Esophagus muscularis mucosa (tissue), 4 donors: ENCODE data around the gene MYCBPAP. TPM values are rescaled to one million over a fixed set of nuclear protein-coding genes. Genes with fewer than 3 reads are reported as not detected.

Experiments used
- DNase-seq: peaks from one replicate; pipeline ENCODE4 v3.0.0-alpha.2; 2017; ENCODE audit errors: extremely low spot score
- H3K27ac ChIP-seq, 4 donors: fragments of 200-600 bp; sonication (generic); replicated peaks in 1 of 4; 1 replicate in 3 of 4; 2 replicates in 1 of 4; pipeline ENCODE4 v1.5.1; 2016 to 2019; ENCODE audit warnings: mild to moderate bottlenecking in 1 of 4
- H3K27me3 ChIP-seq, 4 donors: fragments of 200-600 bp; sonication (generic); one replicate each; pipeline versions ENCODE4 v1.5.1 to v1.6.0; 2016 to 2019
- H3K36me3 ChIP-seq, 4 donors: fragments of 200-600 bp; sonication (generic); one replicate each; pipeline ENCODE4 v1.5.1; 2016 to 2019
- H3K4me1 ChIP-seq, 4 donors: fragments of 200-600 bp; sonication (generic); one replicate each; pipeline ENCODE4 v1.5.1; 2016 to 2019
- H3K4me3 ChIP-seq, 4 donors: fragments of 200-600 bp; sonication (generic); 1 replicate in 2 of 4; 2 replicates in 2 of 4; pipeline ENCODE4 v1.5.1; 2016 to 2019; ENCODE audit warnings: mild to moderate bottlenecking in 4 of 4, moderate library complexity in 1 of 4
- H3K9me3 ChIP-seq, 4 donors: fragments of 200-600 bp; sonication (generic); 1 replicate in 3 of 4; 2 replicates in 1 of 4; pipeline ENCODE4 v1.5.1; 2016 to 2019
- EP300 ChIP-seq: sonication (generic); formaldehyde crosslinking; IDR thresholded peaks from one replicate; pipeline ENCODE4 v1.6.1; 2017; ENCODE audit warnings: antibody characterized with exemption
- POLR2A ChIP-seq: fragments of 450-650 bp; IDR thresholded peaks from one replicate; pipeline ENCODE4 v1.6.1; 2017; ENCODE audit warnings: antibody characterized with exemption, moderate library complexity, mild to moderate bottlenecking, low read depth
- POLR2AphosphoS5 ChIP-seq, 2 donors: sonication (generic); formaldehyde crosslinking; IDR thresholded peaks; one replicate each; pipeline ENCODE4 v1.6.1; 2017; ENCODE audit warnings: antibody characterized with exemption in 2 of 2
- WGBS: methylation state at CpG from one replicate; pipeline ENCODE4 v1.1.5; 2018; 5-methylcytosine and 5-hydroxymethylcytosine counted together
- intact Hi-C: fragments of 100-400 bp; cut with DNase I; formaldehyde crosslinking; loops from one replicate; pipeline ENCODE4 v1.15.1; 2023
- total RNA-seq, 4 donors: library from RNA; depleted of rRNA; stranded (reverse); fragments of >200 nt; gene quantifications; one replicate each; pipeline versions ENCODE4 v1.1.0 to v1.2.1, GENCODE V29; 2016
- TF ChIP-seq, protein P1 (sequence below), 3 experiments: fragments of 200-600 bp in 2 of 3; fragments of 450-650 bp in 1 of 3; sonication (generic) in 2 of 3; IDR thresholded peaks; one replicate each; pipeline ENCODE4 v1.5.1; 2017 to 2019; ENCODE audit warnings: antibody characterized with exemption in 3 of 3, mild to moderate bottlenecking in 2 of 3, moderate library complexity in 1 of 3

Gene MYCBPAP
- total RNA-seq, 4 donors from 2014 or later = 0.33 to 1.6 (median 1.2) TPM; not detected in 1

DNA sequence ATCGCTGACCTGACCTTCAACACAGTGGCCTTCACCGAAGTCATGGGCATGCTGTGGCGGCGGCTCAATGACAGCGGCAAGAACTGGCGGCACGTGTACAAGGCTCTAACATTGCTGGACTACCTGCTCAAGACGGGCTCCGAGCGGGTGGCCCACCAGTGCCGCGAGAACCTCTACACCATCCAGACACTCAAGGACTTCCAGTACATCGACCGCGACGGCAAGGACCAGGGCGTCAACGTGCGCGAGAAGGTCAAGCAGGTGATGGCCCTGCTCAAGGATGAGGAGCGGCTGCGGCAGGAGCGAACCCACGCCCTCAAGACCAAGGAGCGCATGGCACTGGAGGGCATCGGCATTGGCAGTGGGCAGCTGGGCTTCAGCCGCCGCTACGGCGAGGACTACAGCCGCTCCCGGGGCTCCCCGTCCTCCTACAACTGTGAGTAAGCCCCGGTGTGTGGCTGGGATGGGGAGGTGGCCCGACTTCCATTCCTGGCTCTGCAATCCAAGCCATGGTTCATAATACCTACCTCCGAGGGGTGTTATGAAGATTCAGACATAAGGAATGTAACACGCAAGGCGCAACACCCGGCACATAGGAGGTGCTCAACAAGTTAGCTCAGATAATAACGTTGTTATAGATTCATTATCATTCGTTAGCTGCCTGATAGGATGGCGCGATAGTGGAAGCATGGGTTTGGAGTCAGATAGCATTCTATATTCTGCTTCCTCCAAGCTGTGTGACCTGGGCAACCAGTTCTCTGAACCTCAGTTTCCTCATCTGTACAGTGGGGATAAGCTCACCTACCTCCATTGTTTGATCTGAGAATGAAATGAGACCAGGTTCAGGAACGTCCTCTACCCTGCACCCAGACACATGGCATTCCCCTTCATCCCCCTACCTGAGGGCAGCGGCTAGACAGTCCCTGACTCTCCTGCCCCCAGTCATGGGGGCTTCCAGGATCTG is 28.7 kb downstream of the MYCBPAP start:
- Histone ChIP-seq H3K4me1 (peaks cover 24 to 38% (median 32%) of the 10 kb centered on the region in 4 donors), H3K4me3 (no peak overlapping the region), H3K36me3 (peaks cover 0 to 19% (median 0%) of the 10 kb centered on the region in 4 donors), H3K27ac (no peak overlapping the region), H3K27me3 (peaks cover 0 to 31% (median 19%) of the 10 kb centered on the region in 4 donors), H3K9me3 (no peaks in the 10 kb centered on the region)
- TF ChIP-seq, protein P1, sequence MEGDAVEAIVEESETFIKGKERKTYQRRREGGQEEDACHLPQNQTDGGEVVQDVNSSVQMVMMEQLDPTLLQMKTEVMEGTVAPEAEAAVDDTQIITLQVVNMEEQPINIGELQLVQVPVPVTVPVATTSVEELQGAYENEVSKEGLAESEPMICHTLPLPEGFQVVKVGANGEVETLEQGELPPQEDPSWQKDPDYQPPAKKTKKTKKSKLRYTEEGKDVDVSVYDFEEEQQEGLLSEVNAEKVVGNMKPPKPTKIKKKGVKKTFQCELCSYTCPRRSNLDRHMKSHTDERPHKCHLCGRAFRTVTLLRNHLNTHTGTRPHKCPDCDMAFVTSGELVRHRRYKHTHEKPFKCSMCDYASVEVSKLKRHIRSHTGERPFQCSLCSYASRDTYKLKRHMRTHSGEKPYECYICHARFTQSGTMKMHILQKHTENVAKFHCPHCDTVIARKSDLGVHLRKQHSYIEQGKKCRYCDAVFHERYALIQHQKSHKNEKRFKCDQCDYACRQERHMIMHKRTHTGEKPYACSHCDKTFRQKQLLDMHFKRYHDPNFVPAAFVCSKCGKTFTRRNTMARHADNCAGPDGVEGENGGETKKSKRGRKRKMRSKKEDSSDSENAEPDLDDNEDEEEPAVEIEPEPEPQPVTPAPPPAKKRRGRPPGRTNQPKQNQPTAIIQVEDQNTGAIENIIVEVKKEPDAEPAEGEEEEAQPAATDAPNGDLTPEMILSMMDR (IDR thresholded peaks at IDR 0.05) = no peak
- TF ChIP-seq POLR2AphosphoS5 (IDR thresholded peaks at IDR 0.05) = no peak
- no peak for TF ChIP-seq POLR2A
- no peak for TF ChIP-seq EP300
- 94% methylated on average over 17 of the region's 45 CpGs for WGBS
- no peak for DNase-seq
- intact Hi-C loops = no loop called here

DNA sequence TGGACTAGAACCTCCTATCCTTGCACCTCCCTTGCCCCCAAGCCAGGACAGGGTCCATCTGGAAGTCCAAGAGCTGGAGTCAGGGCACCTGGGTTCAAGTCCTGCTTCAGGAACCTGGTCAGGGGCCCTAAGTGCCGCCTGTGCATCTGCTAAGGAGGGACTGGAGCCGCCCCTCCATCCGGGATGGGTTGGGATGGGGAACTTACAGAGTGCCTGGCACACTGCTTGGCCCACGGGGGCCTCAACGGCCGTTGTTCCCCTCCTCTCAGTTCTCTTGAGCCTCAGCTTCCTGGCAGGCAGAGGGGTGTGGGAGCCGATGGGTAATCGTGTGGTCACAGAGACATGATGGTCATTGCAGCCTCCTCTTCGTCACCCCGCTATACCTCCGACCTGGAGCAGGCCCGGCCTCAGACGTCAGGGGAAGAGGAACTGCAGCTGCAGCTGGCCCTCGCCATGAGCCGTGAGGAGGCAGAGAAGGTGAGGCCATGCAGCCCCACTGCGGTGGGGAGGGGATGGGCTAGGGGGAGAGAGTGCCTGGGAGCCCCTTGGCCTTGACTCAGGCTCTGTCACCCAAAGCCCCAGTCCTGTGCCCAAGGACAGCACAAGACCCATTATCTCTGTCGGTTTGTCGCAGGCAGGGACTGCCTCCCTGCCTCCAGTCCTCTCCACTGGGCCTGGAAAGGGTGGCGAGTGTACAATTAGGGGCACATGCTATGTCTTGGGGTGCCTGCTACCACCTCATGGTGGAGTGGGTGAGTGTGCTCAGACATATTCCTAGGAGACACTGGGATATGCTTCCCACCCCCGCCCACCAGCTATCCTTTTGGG is 29.7 kb downstream of the MYCBPAP start:
- no peak overlapping the region for H3K27ac ChIP-seq
- TF ChIP-seq POLR2A (no peak), EP300 (no peak), POLR2AphosphoS5 (IDR thresholded peaks at IDR 0.05) (no peak)
- TF ChIP-seq, protein P1 (IDR thresholded peaks at IDR 0.05) = no peak
- no peak for DNase-seq
- H3K27me3 ChIP-seq = peaks cover 0 to 22% (median 10%) of the 10 kb centered on the region in 4 donors
- intact Hi-C loops = no loop called here
- no peak overlapping the region for H3K4me3 ChIP-seq
- 80% methylated on average over 14 of the region's 20 CpGs for WGBS
- peaks cover 0 to 19% (median 0%) of the 10 kb centered on the region in 4 donors for H3K36me3 ChIP-seq
- H3K4me1 ChIP-seq = peaks cover 21 to 37% (median 32%) of the 10 kb centered on the region in 4 donors
- no peaks in the 10 kb centered on the region for H3K9me3 ChIP-seq

DNA sequence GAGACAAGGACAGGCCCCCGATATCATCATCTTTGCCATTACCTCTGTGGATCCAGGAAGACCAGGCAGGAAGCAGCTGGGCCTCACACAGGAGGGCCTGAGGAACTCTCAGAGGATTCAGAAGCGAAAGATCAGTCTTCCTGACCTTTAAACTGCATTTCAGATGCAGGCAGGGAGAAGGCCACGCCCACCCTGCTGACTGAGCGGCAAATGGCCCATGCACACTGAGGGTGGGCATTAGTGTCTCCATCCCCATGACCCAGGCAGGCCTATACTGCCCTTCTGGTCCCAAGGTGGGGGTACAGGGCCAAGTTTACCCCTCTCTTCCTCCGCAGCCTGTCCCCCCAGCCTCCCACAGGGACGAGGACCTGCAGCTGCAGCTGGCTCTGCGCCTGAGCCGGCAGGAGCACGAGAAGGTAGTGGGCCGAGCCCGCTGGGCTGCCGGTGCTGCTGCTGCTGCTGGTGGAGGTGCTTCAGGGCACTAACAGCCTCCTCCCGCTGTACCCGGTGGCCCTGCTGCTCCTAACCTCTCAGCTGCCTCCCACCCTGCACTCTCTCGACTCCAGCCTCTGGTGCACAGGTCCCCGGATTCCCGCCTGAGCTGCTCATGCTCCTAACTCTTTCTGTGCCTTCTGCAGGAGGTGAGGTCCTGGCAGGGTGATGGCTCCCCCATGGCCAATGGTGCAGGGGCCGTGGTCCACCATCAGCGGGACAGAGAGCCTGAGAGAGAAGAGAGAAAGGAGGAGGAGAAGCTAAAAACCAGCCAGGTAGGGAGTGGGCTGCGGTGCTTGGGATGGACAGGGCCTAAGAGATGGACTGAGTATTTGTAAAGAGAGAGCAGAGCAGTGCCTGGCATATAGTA is 30.5 kb downstream of the MYCBPAP start:
- H3K4me3 ChIP-seq = no peak overlapping the region
- intact Hi-C loops = no loop called here
- peaks cover 17 to 30% (median 26%) of the 10 kb centered on the region in 4 donors for H3K4me1 ChIP-seq
- WGBS = 83% methylated on average over 11 of the region's 20 CpGs
- no peak overlapping the region for H3K27ac ChIP-seq
- TF ChIP-seq POLR2A (no peak), POLR2AphosphoS5 (IDR thresholded peaks at IDR 0.05) (no peak), EP300 (no peak)
- TF ChIP-seq, protein P1 (IDR thresholded peaks at IDR 0.05) = no peak
- H3K27me3 ChIP-seq = peaks cover 0 to 13% (median 5%) of the 10 kb centered on the region in 4 donors
- no peak for DNase-seq
- H3K36me3 ChIP-seq = peaks cover 0 to 19% (median 0%) of the 10 kb centered on the region in 4 donors
- H3K9me3 ChIP-seq = no peaks in the 10 kb centered on the region
